ENCODE results near the gene ADCK1.
"Not testable (repeated sequence)": the region's sequence is repeated elsewhere in the genome, so short reads cannot be mapped to it uniquely, and the experiment has no call there.

Gene ADCK1

DNA sequence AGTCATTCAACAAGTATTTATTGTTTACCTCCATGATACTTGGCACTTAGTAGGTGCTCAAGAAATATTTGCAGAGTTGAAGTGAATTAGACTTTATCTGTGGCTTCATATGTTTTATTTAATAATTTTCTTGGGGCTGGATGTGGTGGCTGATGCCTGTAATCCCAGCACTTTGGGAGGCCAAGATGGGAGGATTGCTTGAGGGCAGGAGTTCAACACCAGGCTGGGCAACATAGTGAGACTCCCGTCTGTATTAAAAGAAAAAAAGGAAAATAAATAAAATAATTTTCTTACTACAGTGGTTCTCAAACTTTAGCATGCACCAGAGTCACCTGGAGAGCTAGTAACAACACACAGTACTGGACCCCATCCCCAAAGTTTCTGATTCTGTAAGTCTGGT lies 905 bp downstream of the ADCK1 start:
- TF ChIP-seq, protein P1, sequence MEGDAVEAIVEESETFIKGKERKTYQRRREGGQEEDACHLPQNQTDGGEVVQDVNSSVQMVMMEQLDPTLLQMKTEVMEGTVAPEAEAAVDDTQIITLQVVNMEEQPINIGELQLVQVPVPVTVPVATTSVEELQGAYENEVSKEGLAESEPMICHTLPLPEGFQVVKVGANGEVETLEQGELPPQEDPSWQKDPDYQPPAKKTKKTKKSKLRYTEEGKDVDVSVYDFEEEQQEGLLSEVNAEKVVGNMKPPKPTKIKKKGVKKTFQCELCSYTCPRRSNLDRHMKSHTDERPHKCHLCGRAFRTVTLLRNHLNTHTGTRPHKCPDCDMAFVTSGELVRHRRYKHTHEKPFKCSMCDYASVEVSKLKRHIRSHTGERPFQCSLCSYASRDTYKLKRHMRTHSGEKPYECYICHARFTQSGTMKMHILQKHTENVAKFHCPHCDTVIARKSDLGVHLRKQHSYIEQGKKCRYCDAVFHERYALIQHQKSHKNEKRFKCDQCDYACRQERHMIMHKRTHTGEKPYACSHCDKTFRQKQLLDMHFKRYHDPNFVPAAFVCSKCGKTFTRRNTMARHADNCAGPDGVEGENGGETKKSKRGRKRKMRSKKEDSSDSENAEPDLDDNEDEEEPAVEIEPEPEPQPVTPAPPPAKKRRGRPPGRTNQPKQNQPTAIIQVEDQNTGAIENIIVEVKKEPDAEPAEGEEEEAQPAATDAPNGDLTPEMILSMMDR (conservative IDR thresholded peaks at IDR 0.05), result no peak
- peak overlapping the region; percentile 88 for H3K27ac ChIP-seq

DNA sequence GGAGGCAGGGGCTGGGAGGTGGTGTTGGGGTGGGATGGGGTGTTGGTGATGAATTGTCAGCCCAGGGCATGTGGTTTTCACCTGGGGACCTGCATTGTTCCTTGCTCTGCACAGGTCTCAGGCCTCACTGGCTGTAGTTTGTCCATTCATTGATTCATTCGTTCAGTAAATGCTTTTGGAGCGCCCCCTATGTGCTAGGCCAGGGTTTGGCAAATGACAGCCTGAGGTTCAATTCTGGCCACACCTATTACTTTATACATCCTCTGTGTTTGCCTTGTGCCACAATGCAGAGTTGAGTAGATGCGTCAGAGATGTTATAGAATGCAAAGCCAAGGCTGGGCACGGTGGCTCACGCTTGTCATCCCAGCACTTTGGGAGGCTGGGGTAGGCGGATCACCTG lies 4.7 kb downstream of the ADCK1 start:
- TF ChIP-seq, protein P1 (conservative IDR thresholded peaks at IDR 0.05), result no peak
- no peak overlapping the region for H3K27ac ChIP-seq

DNA sequence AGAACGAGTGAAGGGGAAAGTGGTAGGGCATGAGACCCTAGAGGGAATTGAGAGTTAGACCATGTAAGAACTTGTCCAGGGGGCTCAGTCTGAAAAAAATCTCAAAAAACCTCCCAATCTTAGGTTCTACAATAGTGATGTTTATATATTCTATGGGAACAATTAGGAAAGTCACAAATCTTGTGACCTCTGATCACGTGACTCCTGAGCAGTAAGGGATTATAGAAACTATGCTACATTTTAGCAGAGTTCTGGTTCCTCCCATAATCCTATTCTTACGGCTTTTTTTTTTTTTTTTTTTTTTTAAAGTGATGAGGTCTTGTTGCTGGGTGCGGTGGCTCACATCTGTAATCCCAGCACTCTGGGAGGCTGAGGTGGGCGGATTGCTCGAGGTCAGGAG lies 5.8 kb downstream of the ADCK1 start:
- TF ChIP-seq, protein P1 (conservative IDR thresholded peaks at IDR 0.05), result no peak

DNA sequence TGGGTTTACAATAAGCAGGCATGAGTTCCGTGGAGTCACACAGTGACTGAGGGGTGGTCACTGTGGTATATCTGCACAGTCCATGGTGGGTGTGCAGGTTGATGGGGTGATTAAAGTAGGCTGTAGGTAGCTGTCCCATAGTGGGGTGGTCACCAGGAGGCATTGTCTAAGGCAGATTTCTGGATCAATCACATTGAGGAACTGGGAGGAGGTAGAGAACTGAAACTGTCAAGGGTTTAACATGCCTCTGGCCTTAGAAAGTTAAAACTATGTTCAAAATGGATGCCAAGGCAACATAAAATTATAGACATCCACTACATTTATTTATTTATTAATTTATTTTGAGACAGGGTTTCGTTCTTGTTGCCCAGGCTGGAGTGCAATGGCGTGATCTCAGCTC lies 8.3 kb downstream of the ADCK1 start:
- H3K27ac ChIP-seq, result no peak overlapping the region
- TF ChIP-seq, protein P1 (conservative IDR thresholded peaks at IDR 0.05), result no peak

More for the DNA sequence above, 5.8 kb downstream of the ADCK1 start:
- H3K27ac ChIP-seq, result no peak overlapping the region

DNA sequence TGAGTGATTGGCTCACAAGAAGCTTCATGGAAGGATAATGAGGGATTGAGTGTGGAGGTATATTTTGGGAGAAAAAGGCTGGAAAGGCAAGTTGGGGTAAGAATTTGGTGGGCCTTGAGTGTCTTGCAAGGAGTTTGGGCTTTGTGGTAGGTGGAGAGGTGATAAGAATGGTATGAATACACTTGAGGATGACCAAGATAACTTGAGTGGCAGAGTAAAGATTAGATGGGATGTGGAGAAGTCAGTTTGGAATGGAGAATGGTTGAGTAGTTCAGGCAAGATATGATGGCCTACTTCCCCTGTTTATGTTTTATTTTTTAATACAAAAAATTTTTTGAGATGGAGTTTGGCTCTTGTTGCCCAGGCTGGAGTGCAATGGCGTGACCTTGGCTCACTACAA lies 9.1 kb downstream of the ADCK1 start:
- no peak overlapping the region for H3K27ac ChIP-seq
- TF ChIP-seq, protein P1 (conservative IDR thresholded peaks at IDR 0.05), result no peak

DNA sequence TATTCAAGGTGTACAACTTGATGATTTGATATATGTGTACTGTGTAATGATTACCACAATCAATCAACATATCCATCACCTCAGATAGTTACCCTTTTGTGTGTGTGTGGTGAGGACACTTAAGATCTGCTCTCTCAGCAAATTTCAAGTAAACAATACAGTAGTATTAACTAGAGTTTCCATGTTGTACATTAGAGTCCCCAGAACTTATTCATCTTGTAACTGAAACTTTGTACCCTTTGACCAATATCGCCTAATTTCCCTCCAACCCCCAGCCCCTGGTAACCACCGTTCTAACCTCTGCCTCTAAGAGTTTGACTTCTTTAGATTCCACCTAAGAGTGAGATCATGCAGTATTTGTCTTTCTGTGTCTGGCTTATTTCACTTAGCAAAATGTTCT lies 12.1 kb downstream of the ADCK1 start:
- TF ChIP-seq, protein P1 (conservative IDR thresholded peaks at IDR 0.05), result no peak

DNA sequence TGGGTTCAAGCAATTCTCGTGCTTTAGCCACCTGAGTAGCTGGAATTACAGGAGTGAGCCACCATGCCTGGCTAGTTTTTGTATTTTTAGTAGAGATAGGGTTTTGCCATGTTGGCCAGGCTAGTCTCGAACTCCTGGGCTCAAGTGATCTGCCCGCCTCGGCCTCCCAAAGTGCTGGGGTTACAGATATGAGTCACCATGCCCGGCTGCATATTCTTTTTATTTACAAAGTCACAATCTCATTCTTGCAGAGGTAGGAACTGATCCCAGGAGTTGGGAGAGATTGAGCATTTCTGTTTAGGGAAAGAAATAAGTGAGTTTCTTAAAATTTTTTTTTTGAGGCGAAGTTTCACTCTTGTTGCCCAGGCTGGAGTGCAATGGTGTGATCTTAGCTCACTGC lies 12.8 kb downstream of the ADCK1 start:
- not testable (repeated sequence) for H3K27ac ChIP-seq

More for the DNA sequence above, 12.1 kb downstream of the ADCK1 start:
- H3K27ac ChIP-seq, result no peak overlapping the region

DNA sequence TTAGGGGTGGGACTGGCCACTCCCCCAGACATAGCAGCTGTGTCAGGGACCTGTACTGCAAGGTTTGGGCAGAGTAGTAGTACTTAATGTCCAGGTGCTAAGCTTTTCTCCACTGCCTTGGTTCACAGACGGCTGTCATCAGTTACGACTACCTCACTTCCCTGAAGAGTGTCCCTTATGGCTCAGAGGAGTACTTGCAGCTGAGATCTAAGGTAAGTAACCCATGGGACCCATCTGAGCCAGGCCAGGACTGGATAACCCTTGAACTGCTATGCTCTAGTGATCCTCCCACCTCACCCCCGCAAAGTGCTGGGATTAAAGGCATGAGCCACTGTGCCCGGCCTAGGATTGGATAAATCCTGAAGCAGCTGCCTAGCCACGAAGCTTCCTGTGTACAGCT lies 22.4 kb downstream of the ADCK1 start:
- TF ChIP-seq, protein P1 (conservative IDR thresholded peaks at IDR 0.05), result no peak
- no peak overlapping the region for H3K27ac ChIP-seq

Data from VCaP (cell line).